HUES6 (cell line): ENCODE measurements around the gene OR4C12.
"Not testable (repeated sequence)": the region's sequence is repeated elsewhere in the genome, so short reads cannot be mapped to it uniquely, and the experiment has no call there.

Source experiments
- H3K27ac ChIP-seq: 2 replicates; pipeline ENCODE4 v1.7.0; 2013; ENCODE audit warnings: low read depth, mild to moderate bottlenecking, low read length, inconsistent platforms
- H3K27me3 ChIP-seq: 2 replicates; pipeline ENCODE4 v1.6.1; 2013; ENCODE audit warnings: low read length; ENCODE audit not compliant: control insufficient read depth, insufficient read depth
- H3K36me3 ChIP-seq: 2 replicates; pipeline ENCODE4 v1.6.1; 2013; ENCODE audit warnings: low read length; ENCODE audit not compliant: control insufficient read depth, insufficient read depth
- H3K4me1 ChIP-seq: 2 replicates; pipeline ENCODE4 v1.6.1; 2013; ENCODE audit warnings: low read length; ENCODE audit not compliant: control insufficient read depth, insufficient read depth
- H3K4me3 ChIP-seq: 2 replicates; pipeline ENCODE4 v1.5.1; 2013; ENCODE audit warnings: low read depth, low read length
- H3K9ac ChIP-seq: one replicate; pipeline ENCODE4 v1.6.1; 2013; ENCODE audit warnings: mild to moderate bottlenecking, low read length
- H3K9me3 ChIP-seq: 2 replicates; pipeline ENCODE4 v1.6.1; 2013; ENCODE audit warnings: low read depth, low read length; ENCODE audit not compliant: control insufficient read depth, insufficient read depth

Gene OR4C12

GRCh38 chr11:49982435-49982834 lies at the start of gene OR4C12:
Gene OR4C12 (minus strand): TSS chr11:49982535. CDS start chr11:49982501, 34 bp downstream.
- not testable (repeated sequence) for H3K27me3 ChIP-seq, H3K27ac ChIP-seq, H3K4me1 ChIP-seq, H3K36me3 ChIP-seq, H3K4me3 ChIP-seq, H3K9ac ChIP-seq
- H3K9me3 ChIP-seq, result peaks cover 22% of the 10 kb centered on the region; the same call in 1 of the 2 replicates

GRCh38 chr11:50030193-50030592 lies 47.9 kb upstream of the OR4C12 start:
- no peak overlapping the region for H3K27ac ChIP-seq
- H3K27me3 ChIP-seq, result no peaks in the 10 kb centered on the region
- no peaks in the 10 kb centered on the region for H3K36me3 ChIP-seq
- H3K4me1 ChIP-seq, result no peaks in the 10 kb centered on the region
- no peak overlapping the region for H3K9ac ChIP-seq
- H3K9me3 ChIP-seq, result peaks cover 57% of the 10 kb centered on the region; the same call in 1 of the 2 replicates
- no peak overlapping the region for H3K4me3 ChIP-seq

- Histone ChIP-seq H3K36me3 (no peaks in the 10 kb centered on the region), H3K27me3 (no peaks in the 10 kb centered on the region), H3K4me3 (no peak overlapping the region), H3K9ac (no peak overlapping the region), H3K9me3 (peaks cover 27% of the 10 kb centered on the region), H3K4me1 (no peaks in the 10 kb centered on the region), H3K27ac (no peak overlapping the region)
Measured at GRCh38 chr11:49995565-49995964, 13.2 kb upstream of the OR4C12 start.

- H3K27ac ChIP-seq, H3K27me3 ChIP-seq, H3K4me1 ChIP-seq, H3K36me3 ChIP-seq, H3K9ac ChIP-seq, H3K4me3 ChIP-seq: not testable (repeated sequence)
- peaks cover 15% of the 10 kb centered on the region; the same call in 1 of the 2 replicates for H3K9me3 ChIP-seq
Measured at GRCh38 chr11:49973439-49973838, 8.9 kb downstream of the OR4C12 start.

- H3K4me1 ChIP-seq, result no peaks in the 10 kb centered on the region
- no peak within 1 kb of the TSS for H3K4me3 ChIP-seq
- H3K27me3 ChIP-seq, result no peaks in the 10 kb centered on the region
- H3K36me3 ChIP-seq, result no peaks in the 10 kb centered on the region
- peaks cover 26% of the 10 kb centered on the region; the same call in 1 of the 2 replicates for H3K9me3 ChIP-seq
- no peak within 1 kb of the TSS for H3K9ac ChIP-seq
- no peak within 1 kb of the TSS for H3K27ac ChIP-seq
Measured at GRCh38 chr11:49952091-49952490, 30.2 kb downstream of the OR4C12 start, which contains the start of gene OR4C13. Gene OR4C13 (plus strand): TSS chr11:49952391. CDS start chr11:49952423, 32 bp downstream.

GRCh38 chr11:49948701-49949100 lies 33.6 kb downstream of the OR4C12 start:
- peaks cover 15% of the 10 kb centered on the region; the same call in 1 of the 2 replicates for H3K9me3 ChIP-seq
- H3K4me1 ChIP-seq, H3K9ac ChIP-seq, H3K4me3 ChIP-seq, H3K27me3 ChIP-seq, H3K27ac ChIP-seq, H3K36me3 ChIP-seq: not testable (repeated sequence)
